NCI-H2107 (cell line): ENCODE results near the gene C10orf67.
"Not testable (repeated sequence)": the region's sequence is repeated elsewhere in the genome, so short reads cannot be mapped to it uniquely, and the experiment has no call there.

ENCODE experiments used
- DNase-seq: peaks from one replicate; lab custom pipeline; 2025; lab: John Stamatoyannopoulos, UW

Gene C10orf67

DNA sequence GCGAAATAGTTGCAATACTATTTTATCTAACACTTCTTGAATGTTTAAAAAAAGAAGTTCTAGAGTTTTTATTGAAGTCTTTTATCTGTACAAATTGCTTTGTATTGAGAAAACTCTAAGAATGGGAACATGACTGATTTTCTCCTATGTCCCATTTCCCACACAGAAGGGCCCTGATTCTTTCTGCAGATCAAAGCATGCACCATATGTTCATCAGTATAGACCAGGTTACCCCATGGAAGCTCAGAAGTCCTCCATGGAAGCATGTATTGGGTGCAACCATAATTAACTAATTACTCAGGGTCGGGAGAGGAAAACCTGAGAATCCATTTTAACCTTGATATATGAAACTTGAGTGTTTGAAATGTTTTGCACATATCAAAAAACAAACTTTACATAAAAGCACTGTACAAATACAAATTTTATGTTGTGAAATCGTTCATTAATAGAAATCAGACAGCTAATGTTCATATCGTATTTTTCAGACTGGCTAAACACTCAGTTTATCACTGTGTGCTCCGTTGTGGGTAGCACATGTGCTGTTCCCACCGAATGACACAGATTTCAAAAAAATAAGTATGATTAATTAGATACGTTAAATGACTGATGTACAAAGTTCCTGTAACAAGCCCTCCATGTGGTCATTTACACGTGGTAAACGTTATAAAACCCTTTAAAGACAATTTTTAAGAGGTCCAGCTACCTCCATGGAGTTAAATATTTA, 81.0 kb downstream of the C10orf67 start:
- no peak for DNase-seq

DNA sequence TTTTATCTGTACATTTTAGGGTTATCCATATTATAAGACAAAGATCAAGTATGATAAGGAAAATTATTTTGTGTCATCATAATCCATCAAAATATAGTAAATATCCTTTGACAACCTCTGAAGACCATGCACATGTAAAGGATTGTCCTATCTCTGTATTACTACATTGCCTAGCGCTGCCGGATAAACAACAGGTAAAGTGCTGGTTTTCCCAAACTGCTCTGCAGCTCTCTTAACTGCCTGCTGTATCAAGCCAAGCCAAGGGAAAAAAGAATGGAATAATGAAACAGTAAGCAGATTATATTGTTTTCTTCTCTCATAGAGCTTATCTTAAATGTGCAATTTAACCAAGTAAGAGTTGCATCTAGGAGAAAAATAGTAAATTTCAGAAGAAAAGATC, 81.7 kb downstream of the C10orf67 start:
- no peak for DNase-seq

DNA sequence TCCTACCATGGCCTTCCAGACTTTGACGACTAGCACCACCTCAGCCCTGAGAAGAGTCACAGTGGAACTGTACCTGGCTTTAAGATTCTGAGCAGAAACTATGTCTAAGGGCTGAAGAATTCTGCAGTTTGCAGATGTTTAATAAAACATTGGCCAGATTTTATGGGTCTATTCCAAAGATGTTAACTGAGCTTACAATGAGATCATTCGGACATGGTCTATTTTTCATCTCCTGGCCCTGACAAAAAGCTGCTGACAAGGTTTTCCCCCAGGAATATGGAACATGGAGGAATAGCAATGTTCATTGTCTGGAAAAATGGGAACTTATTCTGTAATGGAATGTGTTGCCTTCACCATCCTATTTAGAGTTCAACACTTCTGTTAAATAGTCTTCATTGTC, 86.1 kb downstream of the C10orf67 start:
- DNase-seq, result no peak

DNA sequence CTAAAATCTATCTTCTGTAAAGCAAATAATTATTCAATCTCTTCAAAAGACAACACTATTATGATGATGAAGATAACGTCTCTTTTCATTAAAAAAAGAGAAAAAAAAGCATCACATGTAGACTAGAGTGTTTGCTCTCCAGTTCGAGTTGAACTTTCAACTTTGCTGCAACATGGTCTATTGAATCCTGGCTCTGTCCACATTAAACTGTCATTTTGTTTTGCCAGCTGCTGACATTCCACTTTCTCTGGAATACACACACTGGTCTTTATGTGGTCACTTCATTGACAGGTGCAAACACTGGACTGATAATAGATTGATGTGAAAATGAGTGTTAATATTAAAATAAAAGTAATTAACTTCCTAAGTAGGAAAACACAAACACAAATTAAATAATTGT, 90.8 kb downstream of the C10orf67 start:
- DNase-seq, result no peak

DNA sequence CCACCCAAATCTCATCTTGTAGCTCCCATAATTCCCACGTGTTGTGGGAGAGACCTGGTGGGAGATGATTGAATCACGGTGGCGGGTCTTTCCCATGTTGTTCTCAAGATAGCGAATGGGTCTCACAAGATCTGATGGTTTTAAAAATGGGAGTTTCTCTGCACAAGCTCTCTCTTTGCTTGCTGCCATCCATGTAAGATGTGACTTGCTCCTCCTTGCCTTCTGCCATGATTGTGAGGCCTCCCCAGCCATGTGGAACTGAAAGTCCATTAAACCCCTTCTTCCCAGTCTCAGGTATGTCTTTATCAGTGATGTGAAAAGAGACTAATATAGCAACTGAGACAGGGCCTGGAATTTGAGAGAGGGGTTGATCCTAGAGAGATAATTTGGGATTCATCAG, 91.7 kb downstream of the C10orf67 start:
- not testable (repeated sequence) for DNase-seq

DNA sequence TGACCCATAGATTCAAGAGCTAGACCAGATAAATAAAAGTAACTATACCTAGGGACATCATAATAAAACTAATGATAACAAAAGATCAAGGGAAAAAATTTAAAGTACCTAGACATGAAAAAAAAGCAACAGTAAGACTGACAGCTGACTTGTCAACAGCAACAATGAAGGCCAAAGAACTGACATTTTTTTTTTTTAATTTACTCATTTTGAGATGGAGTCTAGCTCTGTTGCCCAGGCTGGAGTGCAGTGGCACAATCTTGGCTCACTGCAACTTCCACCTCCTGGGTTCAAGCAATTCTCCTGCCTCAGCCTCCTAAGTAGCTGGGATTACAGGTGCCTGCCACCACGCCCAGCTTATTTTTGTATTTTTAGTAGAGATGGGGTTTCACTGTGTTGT, 102.8 kb downstream of the C10orf67 start:
- not testable (repeated sequence) for DNase-seq

DNA sequence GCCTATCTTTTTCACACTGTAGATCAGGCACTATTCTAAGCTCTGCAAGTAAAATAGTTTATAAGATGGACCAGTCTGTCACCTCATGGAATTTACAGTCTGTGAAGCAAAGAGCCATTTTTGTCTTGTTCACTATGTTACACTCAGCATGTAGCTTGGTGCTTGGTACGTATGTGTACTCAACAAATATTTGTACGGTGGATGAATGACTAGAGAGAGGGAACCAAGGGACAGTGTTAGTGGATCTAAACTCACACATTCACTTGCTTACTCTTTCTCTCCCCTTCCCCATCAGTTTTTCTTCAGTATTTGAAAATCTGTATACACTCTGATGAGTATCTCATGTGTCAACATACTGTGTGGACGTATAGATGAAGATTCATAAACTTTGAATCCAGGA, 106.6 kb downstream of the C10orf67 start:
- no peak for DNase-seq

DNA sequence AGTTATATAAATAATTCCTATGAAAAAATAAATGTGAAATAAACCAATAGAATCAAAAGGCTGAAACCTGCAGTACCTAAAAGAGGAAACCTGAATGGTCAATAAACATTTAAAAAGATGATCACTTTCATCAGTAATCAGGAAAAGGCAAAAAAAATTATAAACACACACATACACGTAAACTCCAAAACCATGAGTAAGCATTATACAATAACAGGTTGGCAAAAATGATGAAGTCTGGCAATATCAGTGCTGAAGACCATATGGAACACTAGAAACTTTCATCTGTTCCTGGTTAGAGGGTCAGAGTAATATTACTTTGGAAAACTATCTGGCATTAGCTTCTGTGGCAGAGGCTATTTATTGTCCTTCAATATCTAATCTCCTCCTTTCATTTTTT, 114.0 kb downstream of the C10orf67 start:
- no peak for DNase-seq

DNA sequence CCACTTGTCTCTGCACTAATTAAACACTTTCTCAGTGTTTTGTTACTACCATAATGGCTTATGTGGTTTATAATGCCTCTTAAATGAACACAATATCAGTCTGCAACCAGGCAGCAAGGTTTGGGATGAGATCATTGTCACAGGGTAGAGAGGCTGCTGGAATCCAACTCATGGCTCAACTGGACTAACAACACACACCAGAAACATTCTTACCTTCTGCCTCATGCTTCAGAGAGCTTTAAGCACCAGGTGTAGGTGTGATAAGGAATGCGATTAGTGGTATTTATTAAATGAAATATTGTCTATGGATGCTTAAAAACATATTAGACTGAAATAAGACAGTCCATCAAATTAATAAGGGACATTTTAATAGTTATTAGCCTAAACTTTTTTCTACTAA, 127.1 kb downstream of the C10orf67 start:
- DNase-seq, result no peak

DNA sequence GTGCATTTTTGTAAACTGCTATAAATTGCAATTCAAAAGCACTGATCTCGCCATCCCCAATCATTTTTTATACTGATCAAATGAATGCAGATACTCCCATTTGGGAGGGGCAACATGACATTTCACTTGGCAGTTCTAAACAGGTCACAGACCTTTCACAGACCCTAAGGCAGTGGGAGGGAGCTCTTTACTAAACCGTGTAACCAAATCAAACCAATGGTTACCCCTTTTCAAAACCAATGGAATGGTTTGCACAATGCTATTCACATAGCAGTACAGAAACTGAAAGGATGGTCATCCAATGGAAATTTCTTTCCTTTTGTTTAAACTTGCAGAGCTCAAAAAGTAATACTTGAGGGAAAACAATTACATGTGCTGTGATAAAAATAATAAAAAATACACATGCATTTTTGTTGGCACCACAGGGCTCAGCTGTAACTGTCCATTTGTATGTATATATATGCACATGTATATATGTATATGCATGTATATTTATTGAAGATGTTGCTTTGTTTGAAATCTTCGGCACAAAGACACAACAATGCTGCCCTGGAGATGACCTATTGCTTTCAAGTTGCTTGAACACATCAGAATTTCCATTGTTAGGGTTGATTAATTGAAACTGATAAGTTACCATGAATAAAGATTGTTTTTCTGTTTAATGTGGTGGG, 138.5 kb downstream of the C10orf67 start:
- DNase-seq, result no peak

DNA sequence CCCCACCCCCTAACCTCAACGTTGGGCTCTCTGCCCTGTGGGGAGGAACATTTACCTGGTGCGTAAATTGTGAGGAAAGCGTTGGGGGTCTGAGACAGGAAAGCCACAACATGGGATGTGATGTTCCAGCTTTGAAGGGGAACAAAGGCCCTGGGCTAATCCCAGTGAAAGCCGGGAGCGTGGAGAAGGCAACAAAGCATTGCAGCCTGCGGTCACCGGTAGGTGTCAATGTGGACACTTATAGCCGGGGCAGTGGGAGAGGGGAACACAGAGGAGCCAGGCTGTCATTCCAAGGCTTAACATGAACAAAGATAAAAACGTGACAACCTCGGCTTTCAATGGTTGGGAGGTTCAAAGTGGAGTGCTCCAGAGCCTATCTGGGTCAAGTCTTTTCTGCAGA, 139.8 kb downstream of the C10orf67 start:
- no peak for DNase-seq

DNA sequence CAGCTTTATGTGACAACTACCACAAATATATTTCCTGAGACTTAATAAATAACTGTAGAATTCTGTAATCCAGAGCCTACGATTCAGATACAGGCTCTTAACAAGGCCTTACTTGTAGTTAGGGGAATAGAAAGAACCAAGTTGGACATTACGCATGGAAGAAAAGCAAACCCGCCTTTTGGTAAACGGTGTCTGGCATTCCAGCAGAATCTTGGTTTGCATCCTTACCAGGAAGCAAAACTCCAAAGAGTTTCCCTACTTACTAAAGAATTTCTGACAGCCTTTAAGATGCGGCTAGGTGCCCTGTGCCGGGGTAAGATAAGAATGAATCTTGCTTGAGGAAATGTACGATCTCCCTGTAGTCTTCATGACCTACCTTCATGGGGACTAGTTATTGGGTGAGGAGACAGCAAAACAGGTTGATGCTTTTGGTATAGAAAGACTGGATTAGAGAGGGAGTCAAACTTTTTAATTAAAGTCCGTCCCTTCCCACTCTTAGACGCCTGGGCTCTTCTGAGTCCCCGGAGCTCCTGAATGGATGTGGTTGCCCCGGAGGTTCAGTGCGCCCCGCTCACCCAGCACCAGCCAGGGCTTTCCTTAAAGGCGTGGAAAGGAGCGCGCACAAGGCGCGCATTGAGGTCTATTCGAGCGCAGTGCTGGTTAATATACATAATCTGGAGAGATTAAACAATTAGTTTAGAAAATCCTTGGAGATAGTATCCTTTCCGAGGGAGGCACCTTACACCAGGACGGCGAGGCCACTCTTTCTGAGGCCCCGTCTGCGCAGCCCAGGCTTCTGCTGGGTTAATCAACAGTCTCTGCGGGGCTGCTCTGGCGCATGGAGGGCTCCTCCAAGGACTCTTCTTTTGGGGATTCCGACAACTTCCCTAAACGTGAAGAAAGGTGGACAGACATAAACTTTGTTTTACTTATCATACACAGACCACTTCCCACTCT, 140.9 kb downstream of the C10orf67 start:
- no peak for DNase-seq

DNA sequence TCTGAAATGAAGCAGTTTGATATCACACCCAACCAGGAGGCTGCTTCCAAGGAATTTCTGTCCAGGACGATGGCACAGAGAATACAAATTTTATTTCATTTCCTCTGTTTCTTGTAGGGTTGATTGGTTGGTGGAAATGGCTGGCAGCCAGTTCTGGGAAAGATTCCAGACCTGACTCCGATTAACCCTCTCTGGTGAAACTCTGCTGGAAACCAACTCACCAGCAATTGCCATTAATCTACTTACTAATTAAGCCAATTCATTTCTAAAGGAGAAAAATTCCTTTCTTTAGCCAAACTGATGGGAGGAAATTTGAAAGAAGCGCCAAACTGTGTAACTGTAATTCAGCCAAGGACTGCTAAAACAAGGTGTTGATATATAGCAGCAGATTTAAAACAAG, 141.8 kb downstream of the C10orf67 start:
- no peak for DNase-seq

DNA sequence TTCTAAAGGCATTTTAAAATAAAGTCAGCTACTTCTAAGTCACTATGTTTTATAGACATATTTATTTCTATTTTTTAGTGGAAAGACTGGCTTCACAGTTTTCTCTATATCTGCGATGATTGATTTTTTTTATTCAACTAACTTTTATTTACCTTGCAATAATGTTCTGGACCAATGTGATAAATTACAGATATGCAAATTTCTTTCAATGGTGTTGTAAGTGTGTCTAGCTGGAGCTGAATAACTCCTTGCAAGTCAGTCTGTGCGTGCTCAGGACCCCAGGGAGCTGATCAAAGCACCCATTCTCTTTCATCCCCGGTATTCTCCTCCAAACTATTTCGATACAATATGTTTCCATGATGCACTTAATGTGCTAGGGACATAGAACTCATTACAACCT, 142.8 kb downstream of the C10orf67 start:
- DNase-seq, result no peak

DNA sequence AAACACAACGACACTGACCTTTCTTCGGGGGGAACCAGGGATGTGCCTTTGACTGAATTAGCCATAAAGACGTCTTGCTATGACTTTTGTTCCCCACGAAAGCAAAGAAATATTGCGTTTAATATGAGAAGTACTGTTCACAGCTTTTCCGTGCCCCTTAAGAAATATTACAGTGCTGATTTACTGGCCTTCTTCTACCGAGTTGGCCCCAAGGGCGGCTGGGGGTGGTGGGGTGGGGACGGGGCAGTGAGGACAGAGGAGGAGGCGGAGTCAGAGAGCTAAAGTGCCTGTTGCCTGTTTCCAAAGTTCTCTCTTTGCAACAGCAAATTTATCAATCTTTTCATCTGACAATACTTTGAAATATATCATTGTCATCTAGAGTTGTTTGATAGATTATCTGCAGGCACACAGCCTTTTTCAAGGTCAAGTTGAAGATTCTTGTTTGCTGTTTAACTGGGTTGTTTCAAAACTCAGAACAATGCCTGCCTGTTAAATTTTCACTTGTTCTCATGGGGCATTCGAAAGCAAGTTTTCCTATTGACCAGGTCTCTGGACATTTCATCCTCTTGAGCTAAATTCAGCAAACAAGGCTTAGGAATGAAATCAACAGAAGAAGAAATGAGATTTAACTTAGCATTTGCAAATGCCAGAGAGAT, 143.5 kb downstream of the C10orf67 start:
- no peak for DNase-seq

DNA sequence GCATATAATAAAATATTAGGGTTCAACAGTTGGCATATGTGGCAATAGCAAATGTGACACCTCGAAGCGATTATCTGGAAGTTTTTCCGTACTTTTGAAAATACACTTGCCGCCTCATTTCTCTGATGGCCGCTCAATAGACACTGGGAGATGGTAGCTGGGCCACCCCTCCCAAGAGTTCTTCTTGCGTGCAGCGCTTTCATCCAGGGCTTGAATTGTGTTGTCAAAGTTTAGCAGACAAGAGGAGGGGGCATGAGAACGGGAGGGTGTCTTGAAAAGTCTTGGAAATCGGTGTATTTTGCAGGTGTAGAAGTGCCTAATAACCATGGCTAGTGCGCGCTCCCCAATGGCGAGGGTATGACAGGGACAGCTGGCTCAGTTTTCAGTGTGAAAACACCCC, 144.0 kb downstream of the C10orf67 start:
- DNase-seq, result no peak

DNA sequence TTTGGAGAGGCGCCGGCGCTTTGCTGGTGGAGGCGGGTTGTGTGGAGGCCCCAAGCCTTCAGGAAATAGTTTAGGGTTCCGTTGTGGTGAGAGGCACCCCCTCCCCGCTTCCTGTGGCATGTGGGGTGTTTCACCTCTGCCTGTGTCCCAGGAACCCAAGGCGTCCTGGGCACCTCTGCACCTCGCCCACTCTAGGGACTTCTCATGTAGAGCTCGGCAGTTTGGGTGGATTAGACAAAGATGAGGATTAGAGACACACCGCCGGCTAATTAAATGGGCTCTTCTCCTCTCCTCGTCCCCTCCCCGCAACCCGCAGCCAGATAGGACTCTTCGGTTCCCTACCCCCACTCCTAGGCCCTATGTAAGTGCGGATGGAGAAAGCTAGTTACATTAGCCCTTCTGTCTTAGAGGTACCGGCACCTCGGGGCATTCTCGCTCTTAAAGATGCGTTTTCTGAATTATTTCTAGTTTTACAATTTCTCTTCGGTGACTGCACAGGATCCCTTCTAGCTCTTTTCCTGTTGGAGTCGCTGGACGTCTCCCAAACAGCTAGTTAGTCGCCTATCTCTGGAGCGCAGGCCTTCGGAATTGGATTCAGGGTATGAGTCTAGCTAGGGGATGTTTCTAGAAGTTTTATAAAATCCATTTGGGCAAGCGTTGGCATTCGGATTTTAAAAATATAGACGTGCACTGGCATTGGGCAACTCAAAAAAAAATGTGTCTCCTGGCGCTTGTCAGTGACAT, 144.7 kb downstream of the C10orf67 start:
- DNase-seq, result no peak

DNA sequence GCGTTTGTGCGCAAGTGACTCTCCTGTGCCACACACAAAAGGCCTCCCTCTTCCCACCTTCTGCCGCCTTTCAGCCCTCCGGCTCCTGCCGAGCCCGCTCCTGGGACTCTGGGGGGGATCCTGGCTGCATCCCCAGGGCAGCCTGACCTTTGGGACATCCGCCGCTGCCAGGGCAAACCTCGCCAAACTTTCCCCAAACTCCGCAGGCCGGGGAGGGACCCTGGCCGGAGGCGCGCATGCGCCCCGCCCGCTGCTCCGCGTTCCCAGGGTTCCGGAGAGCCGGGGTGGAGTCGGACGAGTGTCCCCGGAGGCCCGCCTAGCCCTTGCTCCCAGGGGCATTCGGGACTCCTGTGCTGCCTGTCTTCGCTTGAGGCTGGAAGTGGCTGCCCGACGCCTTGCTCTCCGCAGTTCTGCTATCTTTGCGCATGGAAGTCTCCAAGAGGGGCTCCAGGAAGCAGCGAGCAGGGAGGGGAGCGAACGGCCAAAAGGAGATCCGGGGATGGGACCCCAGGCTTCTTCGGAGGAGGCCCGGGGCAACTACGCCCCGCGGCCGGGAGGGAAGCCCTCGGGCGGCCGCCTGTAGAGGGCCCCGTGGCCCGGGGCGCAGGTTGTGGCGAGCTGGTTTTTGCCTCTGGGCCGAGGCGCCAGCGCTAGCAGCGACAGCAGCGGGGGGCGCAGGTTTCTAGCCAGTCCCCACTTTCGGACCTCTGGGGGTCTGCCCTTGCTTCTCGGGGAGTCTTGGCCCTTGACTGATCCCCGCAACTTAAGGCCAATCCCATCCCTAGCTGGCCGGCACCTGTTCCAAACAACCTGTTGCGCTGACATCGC, 145.4 kb downstream of the C10orf67 start:
- no peak for DNase-seq

DNA sequence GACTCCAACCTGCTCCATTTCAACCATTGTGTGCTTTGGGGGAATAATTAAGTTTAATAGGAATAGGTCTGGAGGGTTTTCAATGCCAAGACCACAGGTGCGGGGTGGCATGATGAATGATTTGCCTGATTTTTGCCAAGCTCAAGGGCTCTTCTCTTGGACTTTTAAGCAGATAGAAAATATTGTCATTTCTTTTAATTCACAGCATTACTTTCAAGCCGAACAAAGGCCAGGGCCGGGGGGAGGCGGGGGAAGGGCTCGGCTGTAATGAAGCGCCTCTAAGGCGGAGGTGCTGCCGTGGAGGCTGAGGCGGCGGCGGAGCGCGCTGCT, 146.0 kb downstream of the C10orf67 start:
- no peak for DNase-seq

DNA sequence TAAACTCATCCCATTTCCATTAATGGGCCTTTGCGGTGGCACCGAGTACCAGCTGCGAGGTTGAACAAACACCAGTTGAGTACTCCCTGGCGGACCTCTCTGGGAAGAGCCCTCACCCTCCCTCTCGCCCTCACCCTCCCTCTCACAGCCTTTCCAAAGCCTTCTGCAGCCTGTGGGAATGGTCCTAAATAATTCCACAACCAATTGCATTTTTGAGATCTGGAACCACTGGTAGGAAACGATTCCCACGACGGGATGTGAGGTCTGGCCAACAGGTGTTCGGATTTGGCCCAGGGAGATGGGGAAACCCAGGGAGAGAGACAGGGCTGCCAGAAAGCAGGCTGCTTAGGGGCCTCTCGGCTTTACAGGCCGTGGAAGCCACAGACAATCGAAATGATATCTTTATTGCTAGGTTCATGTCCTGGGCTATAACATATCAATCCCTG, 147.2 kb downstream of the C10orf67 start:
- peak; percentile 20 for DNase-seq

DNA sequence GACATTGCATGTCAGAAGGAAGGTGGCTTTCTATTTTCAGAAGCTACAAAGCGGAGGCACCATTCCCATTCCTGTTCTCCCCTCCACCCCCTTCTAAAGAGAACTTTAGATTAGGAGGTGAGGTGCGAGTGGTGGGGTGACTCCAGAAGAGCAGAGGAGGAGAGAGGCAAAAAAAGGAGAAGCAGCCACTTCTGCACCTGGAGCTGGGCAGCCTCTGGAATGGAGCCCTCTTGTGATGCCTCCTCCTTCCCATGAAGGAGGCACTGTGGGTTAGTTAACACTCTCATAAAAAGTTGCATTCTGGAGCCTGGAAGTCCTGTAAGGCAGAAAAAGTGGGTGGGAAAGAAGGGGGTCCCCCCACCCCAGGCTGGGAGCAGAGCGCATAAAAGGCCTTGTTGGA, 147.7 kb downstream of the C10orf67 start:
- no peak for DNase-seq
